Nephron progenitor cell (in vitro differentiated cells): ENCODE results near the gene PFKL.
A peak's percentile ranks its signal among the peaks of the same experiment; 100 is the strongest.

Experiments
- DNase-seq: peaks from one replicate; pipeline ENCODE4 v3.0.0; 2021
- H3K27ac Mint-ChIP-seq: 2 replicates; pipeline ENCODE4 v1.8.0; 2021; ENCODE audit warnings: mild to moderate bottlenecking, moderate library complexity, mixed read lengths
- H3K27me3 Mint-ChIP-seq: 2 replicates; pipeline ENCODE4 v1.8.0; 2021; ENCODE audit warnings: mild to moderate bottlenecking, low read depth, mixed read lengths; ENCODE audit not compliant: poor library complexity
- H3K36me3 Mint-ChIP-seq: 2 replicates; pipeline ENCODE4 v1.8.0; 2021; ENCODE audit warnings: low read depth, mixed read lengths
- H3K4me1 Mint-ChIP-seq: 2 replicates; pipeline ENCODE4 v1.8.0; 2021; ENCODE audit warnings: mixed read lengths
- H3K4me3 Mint-ChIP-seq: 2 replicates; pipeline ENCODE4 v1.8.0; 2021; ENCODE audit warnings: mild to moderate bottlenecking, moderate library complexity, mixed read lengths
- H3K9me3 Mint-ChIP-seq: 2 replicates; pipeline ENCODE4 v1.8.0; 2021; ENCODE audit warnings: mild to moderate bottlenecking, moderate library complexity, mixed read lengths
- TF ChIP-seq, protein P1 (sequence below): fragments of 200-600 bp; sonication (generic); IDR thresholded peaks from 2 replicates; pipeline ENCODE4 v1.5.0; 2021; ENCODE audit warnings: antibody characterized with exemption

PFKL gene

DNA sequence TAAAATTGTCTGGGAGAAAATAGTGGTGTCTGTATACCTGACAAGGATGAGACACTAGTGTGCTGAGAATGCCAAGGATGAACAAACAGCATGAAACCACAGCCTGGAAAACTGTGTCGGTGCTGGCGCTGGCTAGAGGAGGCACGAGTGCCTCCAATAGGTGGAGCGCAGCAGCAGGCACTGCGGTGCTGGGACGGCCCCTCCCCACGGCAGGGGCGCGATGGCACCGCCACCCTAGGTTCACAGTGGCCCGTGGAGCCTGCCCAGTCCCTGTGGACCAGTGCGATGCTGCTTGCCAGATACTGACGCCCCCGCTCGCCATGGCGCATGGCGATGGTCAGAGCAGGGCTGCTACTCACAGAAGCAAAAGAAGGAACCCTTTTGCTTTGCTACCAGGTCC is 32.5 kb downstream of the PFKL start:
- Mint-ChIP-seq H3K27ac (peak overlapping the region; percentile 93), H3K9me3 (no peaks in the 10 kb centered on the region), H3K4me3 (peak overlapping the region; percentile 34), H3K27me3 (no peaks in the 10 kb centered on the region), H3K4me1 (peaks cover 38% of the 10 kb centered on the region), H3K36me3 (no peaks in the 10 kb centered on the region)
- DNase-seq = no peak
- TF ChIP-seq, protein P1, sequence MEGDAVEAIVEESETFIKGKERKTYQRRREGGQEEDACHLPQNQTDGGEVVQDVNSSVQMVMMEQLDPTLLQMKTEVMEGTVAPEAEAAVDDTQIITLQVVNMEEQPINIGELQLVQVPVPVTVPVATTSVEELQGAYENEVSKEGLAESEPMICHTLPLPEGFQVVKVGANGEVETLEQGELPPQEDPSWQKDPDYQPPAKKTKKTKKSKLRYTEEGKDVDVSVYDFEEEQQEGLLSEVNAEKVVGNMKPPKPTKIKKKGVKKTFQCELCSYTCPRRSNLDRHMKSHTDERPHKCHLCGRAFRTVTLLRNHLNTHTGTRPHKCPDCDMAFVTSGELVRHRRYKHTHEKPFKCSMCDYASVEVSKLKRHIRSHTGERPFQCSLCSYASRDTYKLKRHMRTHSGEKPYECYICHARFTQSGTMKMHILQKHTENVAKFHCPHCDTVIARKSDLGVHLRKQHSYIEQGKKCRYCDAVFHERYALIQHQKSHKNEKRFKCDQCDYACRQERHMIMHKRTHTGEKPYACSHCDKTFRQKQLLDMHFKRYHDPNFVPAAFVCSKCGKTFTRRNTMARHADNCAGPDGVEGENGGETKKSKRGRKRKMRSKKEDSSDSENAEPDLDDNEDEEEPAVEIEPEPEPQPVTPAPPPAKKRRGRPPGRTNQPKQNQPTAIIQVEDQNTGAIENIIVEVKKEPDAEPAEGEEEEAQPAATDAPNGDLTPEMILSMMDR = no peak

DNA sequence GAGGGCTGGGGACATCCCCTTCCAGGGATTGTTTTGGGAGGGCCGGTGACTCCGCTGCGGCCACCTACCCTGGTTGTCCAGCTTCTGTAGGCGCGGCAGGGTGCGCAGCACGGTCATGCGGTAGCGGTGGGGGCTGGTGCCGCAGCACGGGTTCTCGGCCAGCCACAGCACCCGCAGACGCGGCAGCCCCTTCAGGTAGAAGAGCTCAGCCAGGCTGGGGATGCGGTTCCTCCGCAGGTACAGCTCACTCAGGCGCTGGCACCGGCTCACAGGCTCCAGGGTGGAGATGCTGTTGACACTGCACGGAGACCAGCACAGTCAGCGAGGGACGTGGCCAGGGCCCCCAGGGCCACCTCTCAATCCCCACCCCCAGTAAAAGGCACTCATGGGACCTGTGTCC is 33.1 kb downstream of the PFKL start:
- Mint-ChIP-seq H3K27me3 (no peaks in the 10 kb centered on the region), H3K36me3 (no peaks in the 10 kb centered on the region), H3K4me1 (peaks cover 44% of the 10 kb centered on the region), H3K4me3 (no peak overlapping the region), H3K27ac (no peak overlapping the region), H3K9me3 (no peaks in the 10 kb centered on the region)
- TF ChIP-seq, protein P1 = no peak
- no peak for DNase-seq

DNA sequence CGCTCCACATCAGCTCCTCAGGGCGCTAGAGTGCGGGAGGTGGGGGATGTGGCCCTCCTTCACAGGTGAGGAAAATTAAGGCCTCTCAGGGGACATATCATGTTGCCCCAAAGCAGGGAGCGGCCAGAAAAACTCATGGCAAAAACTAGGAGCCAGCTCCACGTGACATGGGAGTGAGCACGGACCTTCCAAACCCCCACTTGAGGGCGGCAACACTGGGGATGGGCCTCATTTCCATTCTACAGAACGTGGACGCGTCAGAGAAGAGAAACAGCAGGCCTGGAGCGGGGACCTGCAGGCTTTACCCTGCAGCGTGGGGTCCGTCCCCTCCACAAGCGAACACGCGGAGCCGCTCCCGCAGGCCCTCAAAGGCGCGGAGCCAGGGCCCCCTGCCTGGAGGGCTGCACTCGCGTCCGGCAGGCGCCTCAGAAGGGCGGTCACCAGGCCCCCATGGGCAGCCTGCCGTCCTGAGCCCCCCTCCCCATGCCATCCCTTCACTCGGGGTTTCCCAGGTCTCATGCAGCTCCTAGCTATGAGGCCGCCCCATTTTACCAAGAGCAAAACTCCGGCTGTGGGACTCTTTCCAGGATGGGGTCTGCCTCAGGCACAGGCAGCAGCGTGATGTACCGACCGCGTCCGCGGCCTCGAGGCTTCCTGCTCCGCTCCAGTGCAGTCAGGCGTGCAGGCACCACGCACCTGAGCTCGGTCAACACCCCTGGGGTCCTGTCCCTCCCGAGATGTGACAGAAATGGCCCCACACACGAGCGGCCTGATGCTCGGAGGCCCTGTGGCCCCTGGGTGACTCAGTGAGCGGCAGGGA is 33.9 kb downstream of the PFKL start:
- H3K9me3 Mint-ChIP-seq = no peaks in the 10 kb centered on the region
- no peak for DNase-seq
- peaks cover 46% of the 10 kb centered on the region for H3K4me1 Mint-ChIP-seq
- no peak overlapping the region for H3K4me3 Mint-ChIP-seq
- H3K36me3 Mint-ChIP-seq = no peaks in the 10 kb centered on the region
- H3K27me3 Mint-ChIP-seq = no peaks in the 10 kb centered on the region
- no peak overlapping the region for H3K27ac Mint-ChIP-seq
- TF ChIP-seq, protein P1 = no peak

GRCh38 chr21:44334329-44335030 is 34.6 kb downstream of the PFKL start:
- Mint-ChIP-seq H3K9me3 (no peaks in the 10 kb centered on the region), H3K36me3 (no peaks in the 10 kb centered on the region), H3K27ac (no peak overlapping the region), H3K4me3 (no peak overlapping the region), H3K4me1 (peaks cover 41% of the 10 kb centered on the region), H3K27me3 (no peaks in the 10 kb centered on the region)
- no peak for DNase-seq
- TF ChIP-seq, protein P1 = no peak

DNA sequence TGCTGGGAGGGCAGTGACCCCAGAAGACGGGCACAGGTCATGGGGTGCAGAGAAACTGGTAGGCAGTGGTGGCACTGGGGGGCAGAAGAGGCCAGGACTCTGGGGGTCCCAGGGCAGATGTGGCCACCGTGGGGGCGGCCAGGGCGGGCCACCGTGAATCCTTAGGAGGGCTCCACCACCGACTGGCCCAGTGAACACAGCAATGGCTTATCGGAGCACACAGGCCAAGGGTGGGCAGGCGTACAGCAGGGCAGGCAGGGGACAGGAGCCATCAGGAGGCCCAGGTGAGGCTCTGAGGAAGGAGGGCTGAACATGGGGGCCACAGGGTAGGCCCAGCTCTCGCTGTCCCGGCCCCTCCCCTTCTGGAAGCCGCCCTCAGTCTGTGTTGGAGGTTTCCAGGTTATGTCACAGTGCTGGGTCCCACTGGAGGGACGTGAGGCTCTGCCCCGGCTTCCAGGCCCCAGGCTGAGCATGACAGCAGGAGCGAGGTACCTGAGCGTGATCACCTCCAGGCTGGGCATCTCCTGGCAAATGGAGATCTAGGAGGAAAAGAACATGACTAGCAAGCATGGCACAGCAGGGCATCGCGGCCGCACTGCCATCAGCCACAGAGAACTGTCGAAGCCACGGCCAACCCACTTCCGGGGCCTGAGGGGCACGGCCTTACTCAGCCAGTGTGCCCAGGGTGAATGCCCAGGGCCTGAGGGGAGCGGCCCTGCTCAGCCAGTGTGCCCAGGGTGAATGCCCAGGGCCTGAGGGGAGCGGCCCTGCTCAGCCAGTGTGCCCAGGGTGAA is 35.6 kb downstream of the PFKL start:
- no peaks in the 10 kb centered on the region for H3K9me3 Mint-ChIP-seq
- no peaks in the 10 kb centered on the region for H3K36me3 Mint-ChIP-seq
- H3K4me1 Mint-ChIP-seq = peaks cover 49% of the 10 kb centered on the region
- TF ChIP-seq, protein P1 = no peak
- H3K27me3 Mint-ChIP-seq = no peaks in the 10 kb centered on the region
- H3K4me3 Mint-ChIP-seq = no peak overlapping the region
- DNase-seq = no peak
- no peak overlapping the region for H3K27ac Mint-ChIP-seq
